H54 (cell line): ENCODE data around the gene POLG.

ENCODE experiments used
- DNase-seq: peaks from one replicate; pipeline ENCODE4 v3.0.0; 2011; ENCODE audit warnings: low spot score, mixed read lengths; ENCODE audit not compliant: insufficient read length
- FAIRE-seq: peaks from 3 replicates; lab custom pipeline; 2011; peaks lifted over from hg19 to GRCh38; lab: Jason Lieb, UNC
- POLR2A ChIP-seq: IDR thresholded peaks from 2 replicates; pipeline ENCODE4 v1.6.1; 2011; ENCODE audit warnings: low read depth, mild to moderate bottlenecking, low read length

POLG gene

DNA sequence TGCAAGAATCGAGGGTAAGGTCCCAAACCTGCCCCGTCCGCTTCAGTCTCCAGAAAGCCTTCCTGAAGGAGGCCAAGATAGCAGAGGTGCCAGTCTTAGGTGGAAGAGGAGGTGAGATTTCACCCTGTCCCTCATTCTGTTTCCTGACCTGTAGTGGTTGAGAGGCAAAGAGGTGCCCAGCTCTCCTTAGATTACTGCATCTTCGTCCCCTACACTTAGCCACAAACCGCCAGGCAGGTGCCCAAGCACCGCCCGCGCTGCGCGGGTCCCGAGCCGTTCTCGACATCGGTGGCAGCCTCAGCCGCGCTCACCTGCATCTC, 23.8 kb upstream of the POLG start:
- FAIRE-seq: no peak
- no peak for TF ChIP-seq POLR2A

GRCh38 chr15:89356634-89357298, 22.1 kb upstream of the POLG start:
- no peak for TF ChIP-seq POLR2A
- DNase-seq (no peak), FAIRE-seq (no peak)

More for the DNA sequence above, 23.8 kb upstream of the POLG start:
- DNase-seq: no peak

DNA sequence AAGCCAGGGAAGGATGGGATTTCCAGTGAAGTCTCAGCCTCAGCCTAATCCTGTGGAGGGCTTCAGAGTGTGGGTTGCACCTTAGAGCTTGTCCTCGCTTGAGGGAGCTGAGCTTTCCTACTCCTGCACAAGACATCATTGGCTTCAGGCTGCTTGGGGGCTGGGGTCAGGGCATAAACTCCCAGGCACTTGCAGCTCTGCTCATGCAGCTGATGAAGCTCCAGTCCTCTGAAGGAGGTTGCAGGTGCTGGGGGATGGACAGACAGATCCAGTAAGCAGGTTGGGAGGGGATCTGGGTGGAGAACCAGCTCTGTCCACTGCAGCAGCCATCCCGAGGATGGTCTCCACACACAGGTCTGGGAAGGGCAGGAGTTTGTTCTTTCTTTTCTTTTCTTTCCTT, 19.4 kb upstream of the POLG start:
- no peak for TF ChIP-seq POLR2A
- DNase-seq (no peak), FAIRE-seq (no peak)

GRCh38 chr15:89352476-89352875, 17.9 kb upstream of the POLG start:
- TF ChIP-seq POLR2A: no peak
- FAIRE-seq (no peak), DNase-seq (no peak)

DNA sequence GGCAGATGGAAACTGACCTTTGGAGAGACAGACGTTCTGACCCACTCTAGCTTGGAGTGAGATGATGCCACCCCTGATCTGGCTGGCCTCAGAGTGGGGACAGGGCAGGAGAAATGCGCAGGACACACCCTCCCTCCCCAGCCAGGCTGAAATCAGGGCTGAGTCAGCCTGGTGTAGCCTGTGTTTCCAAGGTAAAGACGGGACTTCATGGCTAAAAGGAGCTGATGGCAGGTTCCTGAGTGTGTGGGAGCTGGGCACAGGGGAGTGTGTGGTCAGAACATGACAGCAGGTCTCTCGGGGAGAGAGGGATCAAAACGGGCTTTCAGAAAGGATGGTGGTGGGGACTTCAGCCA, 14.6 kb upstream of the POLG start:
- no peak for TF ChIP-seq POLR2A
- DNase-seq (no peak), FAIRE-seq (no peak)

DNA sequence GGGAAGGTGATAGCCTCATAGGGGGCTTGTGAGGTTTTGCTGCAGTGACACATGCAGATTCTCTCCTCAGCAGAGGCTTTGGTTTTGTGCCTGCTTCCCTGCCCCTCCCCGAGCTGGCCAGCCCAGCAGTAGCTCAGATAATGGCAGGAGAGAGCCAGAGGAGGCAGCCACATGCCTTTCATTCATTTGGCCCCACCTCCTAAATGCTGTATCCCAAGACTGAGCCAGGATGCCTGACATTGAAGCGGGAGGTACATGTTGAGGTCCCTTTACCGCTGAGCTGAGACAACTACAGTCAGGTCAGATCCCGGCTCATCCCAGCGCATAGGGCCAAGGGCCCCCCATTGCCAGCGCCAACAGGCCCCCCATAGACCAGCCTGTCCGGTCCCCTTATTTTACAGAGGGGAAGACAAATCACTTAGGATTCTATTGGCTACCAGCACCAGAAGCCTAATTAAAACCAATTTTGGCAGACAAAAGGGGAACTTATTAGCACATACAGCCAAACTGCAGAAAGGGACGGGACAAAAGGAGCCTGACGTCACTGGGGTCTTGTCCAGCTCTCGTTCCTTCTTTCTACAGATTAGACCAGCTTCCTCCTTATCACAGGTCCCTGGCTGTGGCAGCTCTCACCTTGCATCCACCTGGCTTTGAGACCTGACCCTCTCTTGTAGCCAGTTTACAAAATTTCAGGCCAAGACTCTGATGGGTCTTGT, 12.1 kb upstream of the POLG start:
- TF ChIP-seq POLR2A: no peak
- FAIRE-seq (no peak), DNase-seq (no peak)

DNA sequence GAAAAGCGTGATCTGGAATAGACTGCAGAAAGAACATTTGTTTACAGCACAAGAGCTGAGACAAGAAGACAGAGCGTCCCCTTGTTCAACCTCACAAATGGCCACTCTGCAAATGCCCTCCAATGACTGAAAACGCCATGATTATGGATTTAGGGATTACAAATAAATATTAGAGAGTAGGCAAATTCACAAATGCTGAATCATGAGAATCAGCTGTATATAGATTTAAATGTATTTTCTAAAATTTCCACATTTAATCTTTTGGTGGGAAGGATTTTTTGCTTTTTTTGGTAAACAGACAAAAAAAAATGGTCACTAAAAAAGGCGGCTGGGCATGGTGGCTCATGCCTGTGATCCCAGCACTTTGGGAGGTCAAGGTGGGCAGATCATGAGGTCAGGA, 10.6 kb upstream of the POLG start:
- no peak for DNase-seq
- no peak for FAIRE-seq
- TF ChIP-seq POLR2A: no peak

GRCh38 chr15:89342840-89343239, 8.2 kb upstream of the POLG start:
- no peak for TF ChIP-seq POLR2A
- DNase-seq (no peak), FAIRE-seq (no peak)

DNA sequence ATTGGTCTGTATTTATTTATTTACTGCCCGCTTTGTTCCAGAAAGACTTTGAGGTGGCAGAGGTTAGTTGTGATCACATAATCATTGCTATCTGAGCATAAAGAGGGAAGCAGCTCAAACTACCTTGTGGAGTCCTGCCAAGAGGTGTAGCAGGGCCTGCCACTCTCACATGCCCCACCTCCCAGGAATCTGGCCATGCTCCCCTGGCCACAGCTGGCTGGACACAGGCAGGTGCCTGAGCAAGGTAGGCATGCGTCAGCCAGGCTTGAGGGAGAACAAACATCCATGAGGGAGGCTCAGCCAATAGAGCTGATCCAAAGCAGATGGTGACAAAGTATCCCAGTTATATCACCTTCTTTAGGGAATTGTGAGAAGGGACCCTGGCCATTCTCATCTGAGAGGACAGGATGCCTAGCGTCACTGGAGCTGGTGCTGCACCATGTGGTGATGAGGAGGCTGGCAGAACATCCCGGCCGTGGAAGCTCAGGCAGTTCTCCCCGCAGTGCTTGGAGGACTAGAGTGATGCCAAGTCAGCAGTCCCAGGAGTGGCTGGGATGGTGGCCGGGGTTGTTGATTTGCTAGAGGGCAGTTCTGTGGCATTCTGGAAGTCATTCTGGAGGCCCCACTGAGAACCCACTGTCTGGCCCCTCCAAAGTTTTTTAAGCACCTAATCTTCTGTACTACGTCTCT, 6.8 kb upstream of the POLG start:
- no peak for TF ChIP-seq POLR2A
- FAIRE-seq (no peak), DNase-seq (no peak)

DNA sequence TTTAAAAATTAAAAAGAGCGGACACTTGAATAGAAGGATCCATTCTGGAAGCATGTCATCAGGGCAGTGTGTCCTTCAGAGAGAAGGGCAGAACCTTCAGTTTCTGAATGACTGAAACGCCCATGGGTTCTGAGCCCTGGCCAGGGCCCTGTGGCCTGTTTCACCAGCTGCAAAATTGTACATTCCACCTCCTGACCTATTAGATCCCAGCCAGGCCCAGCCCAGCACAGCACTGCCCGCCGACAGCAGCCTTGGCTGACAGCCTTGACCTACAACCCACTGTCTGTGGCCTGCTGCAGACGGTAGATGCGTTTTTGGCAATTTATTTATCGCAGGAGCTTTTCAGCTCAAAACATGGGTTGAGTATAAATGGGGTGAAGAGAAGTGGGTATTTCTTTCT, 5.9 kb upstream of the POLG start:
- FAIRE-seq (no peak), DNase-seq (no peak)
- TF ChIP-seq POLR2A: no peak

GRCh38 chr15:89338036-89338435, 3.4 kb upstream of the POLG start:
- FAIRE-seq (no peak), DNase-seq (no peak)
- no peak for TF ChIP-seq POLR2A

DNA sequence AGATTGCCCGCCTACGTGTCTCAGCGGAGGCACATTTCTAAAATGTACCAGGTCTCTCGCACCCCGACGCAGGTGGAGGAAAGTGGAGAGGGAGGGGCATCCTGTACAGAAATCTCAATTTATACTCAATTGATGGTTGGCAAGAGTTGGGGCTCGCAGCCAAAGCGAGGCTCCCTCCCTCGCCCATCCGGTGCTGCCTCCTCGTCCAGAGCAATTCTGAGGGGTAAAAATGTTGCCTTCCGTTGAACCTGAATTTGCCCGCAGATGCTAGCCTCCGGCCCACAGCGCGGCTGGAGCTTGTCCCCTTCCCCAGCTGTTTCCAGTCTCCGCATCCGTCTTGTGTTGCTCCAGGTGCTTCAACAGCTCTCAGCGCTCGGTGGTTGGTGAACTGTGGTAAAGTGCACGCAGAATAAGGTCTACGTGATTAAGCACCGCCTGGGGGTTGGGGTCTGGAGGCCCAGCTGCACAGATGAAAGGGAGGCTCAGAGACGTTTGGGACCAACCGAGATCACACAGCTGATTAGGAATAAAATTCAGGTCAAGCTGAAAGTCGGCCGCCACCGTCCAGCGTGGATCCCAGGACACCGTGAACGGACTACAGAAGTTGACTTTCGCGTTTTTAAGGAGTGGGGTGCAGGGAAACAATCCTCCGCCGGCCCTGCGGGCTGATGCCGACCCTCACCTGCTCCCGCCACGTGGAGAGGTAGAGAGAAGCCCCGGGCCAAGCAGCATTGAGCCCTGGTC, 846 bp upstream of the POLG start:
- DNase-seq (peak; percentile 77), FAIRE-seq (no peak)
- TF ChIP-seq POLR2A: no peak

- DNase-seq (no peak), FAIRE-seq (no peak)
- no peak for TF ChIP-seq POLR2A
Observed at GRCh38 chr15:89333959-89334509, 590 bp downstream of the POLG start.
